Liver (tissue), 9 donors: ENCODE results near the gene UBA6. TPM values are rescaled to one million over a fixed set of nuclear protein-coding genes. Genes with fewer than 3 reads are reported as not detected.

Experiments
- DNase-seq: peaks from one replicate; pipeline ENCODE4 v3.0.0-alpha.2; 2017; ENCODE audit warnings: low spot score
- H3K27ac ChIP-seq, 2 donors: one replicate each; pipeline ENCODE4 v1.7.0; 2013; ENCODE audit warnings: inconsistent platforms in 2 of 2, low read length in 2 of 2, control low read depth in 1 of 2, low read depth in 1 of 2, mild to moderate bottlenecking in 1 of 2
- H3K27me3 ChIP-seq, 4 donors: one replicate each; pipeline versions ENCODE4 v1.6.1 to v1.7.0; 2013; ENCODE audit warnings: low read length in 3 of 4, inconsistent platforms in 1 of 4, mild to moderate bottlenecking in 1 of 4, moderate library complexity in 1 of 4; ENCODE audit not compliant: control insufficient read depth in 4 of 4, insufficient read depth in 4 of 4
- H3K36me3 ChIP-seq, 4 donors: one replicate each; pipeline versions ENCODE4 v1.6.1 to v1.7.0; 2013; ENCODE audit warnings: low read length in 3 of 4, mild to moderate bottlenecking in 3 of 4, low read depth in 1 of 4, moderate library complexity in 1 of 4; ENCODE audit not compliant: control insufficient read depth in 4 of 4, insufficient read depth in 3 of 4
- H3K4me1 ChIP-seq, 4 donors: one replicate each; pipeline versions ENCODE4 v1.6.1 to v1.7.0; 2013; ENCODE audit warnings: low read length in 3 of 4, mild to moderate bottlenecking in 3 of 4, moderate library complexity in 1 of 4; ENCODE audit not compliant: control insufficient read depth in 4 of 4, insufficient read depth in 4 of 4
- H3K4me3 ChIP-seq, 3 donors: one replicate each; pipeline versions ENCODE4 v1.6.1 to v1.7.0; 2013; ENCODE audit warnings: low read length in 3 of 3, control low read depth in 1 of 3, low read depth in 1 of 3, mild to moderate bottlenecking in 1 of 3
- H3K9ac ChIP-seq, 2 donors: one replicate each; pipeline ENCODE4 v1.7.0; 2013; ENCODE audit warnings: low read length in 2 of 2, mild to moderate bottlenecking in 2 of 2, moderate library complexity in 2 of 2, control low read depth in 1 of 2, low read depth in 1 of 2
- H3K9me3 ChIP-seq, 4 donors: one replicate each; pipeline versions ENCODE4 v1.6.1 to v1.7.0; 2013; ENCODE audit warnings: low read length in 3 of 4; ENCODE audit not compliant: control insufficient read depth in 4 of 4
- CTCF ChIP-seq: fragments of 150-350 bp; IDR thresholded peaks from 2 replicates; pipeline ENCODE4 v1.5.1; 2017; ENCODE audit warnings: improper control_type of control experiment, low read depth, low read length; ENCODE audit not compliant: missing input control
- FOXA1 ChIP-seq: IDR thresholded peaks from 2 replicates; pipeline ENCODE4 v1.6.1; 2016; ENCODE audit warnings: antibody characterized with exemption
- FOXA2 ChIP-seq: IDR thresholded peaks from 2 replicates; pipeline ENCODE4 v1.6.1; 2016; ENCODE audit warnings: antibody characterized with exemption
- HNF4A ChIP-seq, 2 donors: conservative IDR thresholded peaks; 2 replicates each; pipeline ENCODE4 v1.6.1; 2016; ENCODE audit warnings: antibody characterized with exemption in 2 of 2, mild to moderate bottlenecking in 2 of 2
- HNF4G ChIP-seq: IDR thresholded peaks from 2 replicates; pipeline ENCODE4 v1.6.1; 2016; ENCODE audit warnings: antibody characterized with exemption
- JUND ChIP-seq, 2 donors: IDR thresholded peaks; 2 replicates each; pipeline ENCODE4 v1.6.1; 2016; ENCODE audit warnings: antibody characterized with exemption in 2 of 2
- MAX ChIP-seq: IDR thresholded peaks from 2 replicates; pipeline ENCODE4 v1.6.1; 2016; ENCODE audit warnings: antibody characterized with exemption
- NR2F2 ChIP-seq: IDR thresholded peaks from 2 replicates; pipeline ENCODE4 v1.6.1; 2016; ENCODE audit warnings: antibody characterized with exemption
- RAD21 ChIP-seq, 2 donors: IDR thresholded peaks; 2 replicates each; pipeline ENCODE4 v1.6.1; 2016; ENCODE audit warnings: antibody characterized with exemption in 2 of 2, mild to moderate bottlenecking in 2 of 2
- RXRA ChIP-seq, 2 donors: IDR thresholded peaks; 2 replicates each; pipeline ENCODE4 v1.6.1; 2017 to 2018; ENCODE audit warnings: antibody characterized with exemption in 2 of 2, mild to moderate bottlenecking in 1 of 2
- SP1 ChIP-seq: IDR thresholded peaks from 2 replicates; pipeline ENCODE4 v1.6.1; 2018; ENCODE audit warnings: antibody characterized with exemption, mild to moderate bottlenecking
- TAF1 ChIP-seq: conservative IDR thresholded peaks from 2 replicates; pipeline ENCODE4 v1.6.1; 2016; ENCODE audit warnings: antibody characterized with exemption, mild to moderate bottlenecking
- YY1 ChIP-seq: IDR thresholded peaks from 2 replicates; pipeline ENCODE4 v1.6.1; 2016; ENCODE audit warnings: antibody characterized with exemption, mild to moderate bottlenecking
- ZBTB33 ChIP-seq: IDR thresholded peaks from 2 replicates; pipeline ENCODE4 v1.6.1; 2016; ENCODE audit warnings: antibody characterized with exemption
- WGBS: extraction: QIAGEN DNeasy Blood & Tissue Kit; methylation state at CpG from one replicate; pipeline ENCODE4 v1.1.7; 2013; 5-methylcytosine and 5-hydroxymethylcytosine counted together
- polyA plus RNA-seq, 2 donors: library from polyadenylated mRNA; stranded (reverse) in 1 of 2; unstranded in 1 of 2; fragments of 200-250 nt in 1 of 2; fragments of >200 nt in 1 of 2; fragmentation: Nextera tagmentation in 1 of 2; extraction: Ambion mirVana in 1 of 2; gene quantifications; one replicate each; pipeline versions ENCODE4 v1.2.1 to v1.2.3, GENCODE V29; 2013 to 2015
- total RNA-seq, 2 donors: library from RNA; depleted of rRNA; stranded (reverse); fragments of >200 nt; gene quantifications; one replicate each; pipeline ENCODE4 v1.2.3, GENCODE V29; 2014
- TF ChIP-seq, protein P1 (sequence below): IDR thresholded peaks from 2 replicates; pipeline ENCODE4 v1.6.1; 2016; ENCODE audit warnings: antibody characterized with exemption
- TF ChIP-seq, protein P2 (sequence below): IDR thresholded peaks from 2 replicates; pipeline ENCODE4 v1.6.1; 2016; ENCODE audit warnings: antibody characterized with exemption, mild to moderate bottlenecking
- donor health status: healthy.
- donor health status: healthy.
- donor health status: healthy.
- donor health status: healthy.
- donor health status: healthy.

Gene UBA6
- total and polyA plus RNA-seq, 4 donors = 8.4 to 122 (median 13.7) TPM

GRCh38 chr4:67580577-67580976, 120.4 kb downstream of the UBA6 start (continued):
- TF ChIP-seq ZBTB33 = no peak
- TF ChIP-seq SP1 = no peak

DNA sequence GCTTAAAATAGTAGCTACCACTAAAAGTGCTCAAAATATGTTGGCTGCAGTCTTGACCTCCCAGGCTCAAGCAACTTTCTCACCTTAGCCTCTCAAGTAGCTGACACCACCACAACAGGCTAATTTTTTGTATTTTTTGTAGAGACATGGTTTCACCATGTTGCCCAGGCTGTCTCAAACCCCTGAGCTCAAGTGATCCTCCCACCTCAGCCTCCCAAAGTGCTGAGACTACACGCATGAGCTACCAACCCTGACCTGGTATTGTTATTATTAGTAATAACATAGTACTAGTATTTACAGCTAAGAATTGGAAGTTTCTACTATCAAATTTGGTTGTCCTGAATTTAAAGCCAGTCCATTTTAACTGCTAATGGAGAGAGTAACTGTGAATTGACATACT, 124.4 kb downstream of the UBA6 start:
- Histone ChIP-seq H3K36me3 (no peaks in the 10 kb centered on the region), H3K27ac (no peak overlapping the region), H3K4me1 (no peaks in the 10 kb centered on the region), H3K9ac (no peak overlapping the region), H3K9me3 (no peaks in the 10 kb centered on the region), H3K4me3 (no peak overlapping the region), H3K27me3 (no peaks in the 10 kb centered on the region)
- 83% methylated on average over 1 of the region's 1 CpG for WGBS
- TF ChIP-seq YY1 (no peak), HNF4G (no peak), HNF4A (conservative IDR thresholded peaks at IDR 0.05) (no peak), FOXA1 (no peak), TAF1 (no peak), MAX (no peak), NR2F2 (no peak), FOXA2 (no peak), SP1 (no peak), RXRA (IDR thresholded peaks at IDR 0.05) (no peak), CTCF (no peak), JUND (IDR thresholded peaks at IDR 0.05) (no peak)
- TF ChIP-seq, protein P1, sequence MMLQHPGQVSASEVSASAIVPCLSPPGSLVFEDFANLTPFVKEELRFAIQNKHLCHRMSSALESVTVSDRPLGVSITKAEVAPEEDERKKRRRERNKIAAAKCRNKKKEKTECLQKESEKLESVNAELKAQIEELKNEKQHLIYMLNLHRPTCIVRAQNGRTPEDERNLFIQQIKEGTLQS = no peak
- TF ChIP-seq, protein P2, sequence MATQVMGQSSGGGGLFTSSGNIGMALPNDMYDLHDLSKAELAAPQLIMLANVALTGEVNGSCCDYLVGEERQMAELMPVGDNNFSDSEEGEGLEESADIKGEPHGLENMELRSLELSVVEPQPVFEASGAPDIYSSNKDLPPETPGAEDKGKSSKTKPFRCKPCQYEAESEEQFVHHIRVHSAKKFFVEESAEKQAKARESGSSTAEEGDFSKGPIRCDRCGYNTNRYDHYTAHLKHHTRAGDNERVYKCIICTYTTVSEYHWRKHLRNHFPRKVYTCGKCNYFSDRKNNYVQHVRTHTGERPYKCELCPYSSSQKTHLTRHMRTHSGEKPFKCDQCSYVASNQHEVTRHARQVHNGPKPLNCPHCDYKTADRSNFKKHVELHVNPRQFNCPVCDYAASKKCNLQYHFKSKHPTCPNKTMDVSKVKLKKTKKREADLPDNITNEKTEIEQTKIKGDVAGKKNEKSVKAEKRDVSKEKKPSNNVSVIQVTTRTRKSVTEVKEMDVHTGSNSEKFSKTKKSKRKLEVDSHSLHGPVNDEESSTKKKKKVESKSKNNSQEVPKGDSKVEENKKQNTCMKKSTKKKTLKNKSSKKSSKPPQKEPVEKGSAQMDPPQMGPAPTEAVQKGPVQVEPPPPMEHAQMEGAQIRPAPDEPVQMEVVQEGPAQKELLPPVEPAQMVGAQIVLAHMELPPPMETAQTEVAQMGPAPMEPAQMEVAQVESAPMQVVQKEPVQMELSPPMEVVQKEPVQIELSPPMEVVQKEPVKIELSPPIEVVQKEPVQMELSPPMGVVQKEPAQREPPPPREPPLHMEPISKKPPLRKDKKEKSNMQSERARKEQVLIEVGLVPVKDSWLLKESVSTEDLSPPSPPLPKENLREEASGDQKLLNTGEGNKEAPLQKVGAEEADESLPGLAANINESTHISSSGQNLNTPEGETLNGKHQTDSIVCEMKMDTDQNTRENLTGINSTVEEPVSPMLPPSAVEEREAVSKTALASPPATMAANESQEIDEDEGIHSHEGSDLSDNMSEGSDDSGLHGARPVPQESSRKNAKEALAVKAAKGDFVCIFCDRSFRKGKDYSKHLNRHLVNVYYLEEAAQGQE = no peak
- no peak for DNase-seq

GRCh38 chr4:67576059-67576466, 124.9 kb downstream of the UBA6 start:
- no peaks in the 10 kb centered on the region for H3K27me3 ChIP-seq
- no peaks in the 10 kb centered on the region for H3K36me3 ChIP-seq
- no peaks in the 10 kb centered on the region for H3K9me3 ChIP-seq
- TF ChIP-seq HNF4G (no peak), FOXA2 (no peak), RAD21 (IDR thresholded peaks at IDR 0.05) (no peak), JUND (IDR thresholded peaks at IDR 0.05) (no peak), TAF1 (no peak), CTCF (no peak)
- no peaks in the 10 kb centered on the region for H3K4me1 ChIP-seq
- DNase-seq = no peak
- no peak overlapping the region for H3K9ac ChIP-seq
- no peak overlapping the region for H3K27ac ChIP-seq
- no peak overlapping the region for H3K4me3 ChIP-seq
- 69% methylated on average over 4 of the region's 4 CpGs for WGBS
